CD14-positive monocyte (primary cell): ENCODE data around the gene DTNBP1. TPM values are rescaled to one million over a fixed set of nuclear protein-coding genes. Genes with fewer than 3 reads are reported as not detected.
A peak's percentile ranks its signal among the peaks of the same experiment; 100 is the strongest.

ENCODE experiments used
- DNase-seq, 3 donors: peaks; one replicate each; pipeline ENCODE4 v3.0.0-alpha.2; 2011 to 2022
- H2AFZ ChIP-seq: 2 replicates; pipeline ENCODE4 v1.6.0; 2012; ENCODE audit warnings: mild to moderate bottlenecking, low read depth, low read length, inconsistent platforms; ENCODE audit not compliant: insufficient read depth, poor library complexity, severe bottlenecking
- H3K27ac ChIP-seq, 2 donors: 1 replicate in 1 of 2; 2 replicates in 1 of 2; pipeline ENCODE4 v1.5.1; 2012 to 2013; ENCODE audit warnings: low read length in 2 of 2, control low read depth in 1 of 2, inconsistent platforms in 1 of 2, low read depth in 1 of 2, mild to moderate bottlenecking in 1 of 2
- H3K27me3 ChIP-seq, 2 donors: one replicate each; pipeline versions ENCODE4 v1.6.0 to v1.6.1; 2011 to 2013; ENCODE audit warnings: low read length in 2 of 2; ENCODE audit not compliant: control insufficient read depth in 2 of 2, insufficient read depth in 2 of 2
- H3K36me3 ChIP-seq, 2 donors: replicated peaks in 1 of 2; 1 replicate in 1 of 2; 2 replicates in 1 of 2; pipeline versions ENCODE4 v1.5.1 to v1.6.1; 2012 to 2013; ENCODE audit warnings: low read length in 2 of 2, control low read depth in 1 of 2, inconsistent platforms in 1 of 2, mild to moderate bottlenecking in 1 of 2; ENCODE audit not compliant: insufficient read depth in 2 of 2, control insufficient read depth in 1 of 2
- H3K4me1 ChIP-seq, 2 donors: 1 replicate in 1 of 2; 2 replicates in 1 of 2; pipeline versions ENCODE4 v1.5.1 to v1.6.1; 2012 to 2013; ENCODE audit warnings: low read length in 2 of 2, control low read depth in 1 of 2, inconsistent platforms in 1 of 2, mild to moderate bottlenecking in 1 of 2, moderate library complexity in 1 of 2; ENCODE audit not compliant: insufficient read depth in 2 of 2, control insufficient read depth in 1 of 2
- H3K4me2 ChIP-seq: replicated peaks from 2 replicates; pipeline ENCODE3; 2012; ENCODE audit warnings: low read length, moderate library complexity, mild to moderate bottlenecking; ENCODE audit not compliant: poor library complexity, severe bottlenecking; ENCODE audit errors: extremely low read depth
- H3K4me3 ChIP-seq, 3 experiments: fragments of 200-600 bp in 1 of 3; sonication (generic) in 1 of 3; replicated peaks in 1 of 3; 1 replicate in 2 of 3; 2 replicates in 1 of 3; pipeline ENCODE4 v1.5.1; 2011 to 2013; ENCODE audit warnings: low read length in 3 of 3, mild to moderate bottlenecking in 3 of 3, control low read depth in 2 of 3, low read depth in 2 of 3, inconsistent platforms in 1 of 3, moderate library complexity in 1 of 3
- H3K79me2 ChIP-seq: 2 replicates; pipeline ENCODE4 v1.6.0; 2012; ENCODE audit warnings: mild to moderate bottlenecking, control low read depth, inconsistent platforms, low read length, moderate library complexity; ENCODE audit not compliant: insufficient read depth
- H3K9ac ChIP-seq: 2 replicates; pipeline ENCODE4 v1.6.0; 2017; ENCODE audit warnings: low read length, mild to moderate bottlenecking; ENCODE audit not compliant: insufficient read depth, poor library complexity, severe bottlenecking
- H3K9me3 ChIP-seq, 2 donors: replicated peaks in 1 of 2; 1 replicate in 1 of 2; 2 replicates in 1 of 2; pipeline versions ENCODE4 v1.5.1 to v1.6.1; 2012 to 2013; ENCODE audit warnings: low read length in 2 of 2, control low read depth in 1 of 2; ENCODE audit not compliant: control insufficient read depth in 1 of 2, insufficient read depth in 1 of 2
- H4K20me1 ChIP-seq: 2 replicates; pipeline ENCODE4 v1.6.0; 2012; ENCODE audit warnings: mild to moderate bottlenecking, low read length, control low read depth, moderate library complexity; ENCODE audit not compliant: insufficient read depth
- H3K27ac Mint-ChIP-seq, 7 donors: one replicate each; pipeline ENCODE4 v1.8.0; 2020; ENCODE audit warnings: mild to moderate bottlenecking in 7 of 7, mixed read lengths in 7 of 7, moderate library complexity in 6 of 7, inconsistent platforms in 2 of 7
- H3K27me3 Mint-ChIP-seq, 3 donors: one replicate each; pipeline ENCODE4 v1.8.0; 2021 to 2022; ENCODE audit warnings: low read depth in 3 of 3, mild to moderate bottlenecking in 3 of 3, mixed read lengths in 3 of 3, moderate library complexity in 3 of 3, inconsistent platforms in 1 of 3
- H3K36me3 Mint-ChIP-seq, 2 donors: one replicate each; pipeline ENCODE4 v1.8.0; 2020; ENCODE audit warnings: mixed read lengths in 2 of 2, inconsistent platforms in 1 of 2, mild to moderate bottlenecking in 1 of 2
- H3K4me1 Mint-ChIP-seq: one replicate; pipeline ENCODE4 v1.8.0; 2020; ENCODE audit warnings: mild to moderate bottlenecking, mixed read lengths
- H3K4me3 Mint-ChIP-seq, 2 donors: one replicate each; pipeline ENCODE4 v1.8.0; 2020; ENCODE audit warnings: mild to moderate bottlenecking in 2 of 2, mixed read lengths in 2 of 2, moderate library complexity in 1 of 2
- H3K9me3 Mint-ChIP-seq, 7 donors: one replicate each; pipeline ENCODE4 v1.8.0; 2020 to 2022; ENCODE audit warnings: mixed read lengths in 7 of 7, mild to moderate bottlenecking in 6 of 7, moderate library complexity in 6 of 7, inconsistent platforms in 2 of 7
- CTCF ChIP-seq: fragments of 200-600 bp; IDR thresholded peaks from one replicate; pipeline ENCODE4 v1.8.0; 2022; ENCODE audit warnings: antibody characterized with exemption, mild to moderate bottlenecking
- WGBS: methylation state at CpG from one replicate; pipeline ENCODE4 v1.1.5; 2013; ENCODE audit warnings: missing lambda C conversion rate; ENCODE audit not compliant: insufficient coverage; 5-methylcytosine and 5-hydroxymethylcytosine counted together
- intact Hi-C, 2 donors: fragments of 100-400 bp; cut with micrococcal nuclease; formaldehyde crosslinking; loops; one replicate each; pipeline versions ENCODE4 v1.15.0 to v1.15.1; 2023
- polyA plus RNA-seq, 3 donors: library from polyadenylated mRNA; depleted of rRNA in 1 of 3; unstranded in 2 of 3; stranded (reverse) in 1 of 3; fragments of 300-500 nt in 2 of 3; fragments of >200 nt in 1 of 3; fragmentation: Illumina TruSeq in 2 of 3; gene quantifications; 1 replicate in 2 of 3; 2 replicates in 1 of 3; pipeline ENCODE4 v1.2.3, GENCODE V29; 2012 to 2021

The DTNBP1 gene
- polyA plus RNA-seq, 3 donors: 19.7 to 26.9 (median 20.5) TPM

DNA sequence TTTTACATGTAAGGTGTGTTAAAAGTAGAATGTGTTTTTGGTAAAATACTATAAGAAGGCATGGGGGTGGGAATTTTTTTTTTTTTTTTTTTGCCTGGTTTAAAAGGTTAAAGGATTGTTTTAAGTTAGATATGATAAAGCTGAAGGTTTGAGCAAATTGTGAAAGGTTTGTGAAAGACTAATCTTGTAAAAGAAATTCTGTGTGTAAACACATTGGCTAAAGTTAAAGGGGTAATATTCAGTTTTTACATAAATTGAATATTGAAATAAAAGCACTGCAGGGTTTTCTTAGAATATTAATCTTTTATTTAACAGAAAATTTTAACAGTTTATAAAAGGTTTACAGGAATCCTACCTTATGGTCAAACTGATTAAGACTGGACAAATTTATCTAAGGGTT, 105.7 kb downstream of the DTNBP1 start:
- Histone ChIP-seq H3K27ac (no peak overlapping the region), H3K79me2 (peaks cover 17% of the 10 kb centered on the region), H3K9ac (no peak overlapping the region), H3K9me3 (no peaks in the 10 kb centered on the region), H3K4me1 (peaks cover 0 to 17% of the 10 kb centered on the region in 2 donors), H3K4me3 (no peak overlapping the region), H3K27me3 (no peaks in the 10 kb centered on the region), H4K20me1 (peaks cover 49% of the 10 kb centered on the region), H3K4me2 (no peak overlapping the region), H3K36me3 (no peaks in the 10 kb centered on the region), H2AFZ (no peak overlapping the region)
- TF ChIP-seq CTCF: no peak
- Mint-ChIP-seq H3K36me3 (peaks cover 2 to 12% of the 10 kb centered on the region in 2 donors), H3K27ac (no peak overlapping the region), H3K4me3 (no peak overlapping the region), H3K27me3 (peaks cover 0 to 2% (median 0%) of the 10 kb centered on the region in 3 donors), H3K4me1 (peaks cover 15% of the 10 kb centered on the region), H3K9me3 (no peaks in the 10 kb centered on the region)
- intact Hi-C loops: no loop called here
- no peak for DNase-seq

- Mint-ChIP-seq H3K27me3 (peaks cover 0 to 2% (median 0%) of the 10 kb centered on the region in 3 donors), H3K27ac (peak overlapping the region in 1 of 7 donors; percentile 62), H3K4me3 (no peak overlapping the region), H3K9me3 (no peaks in the 10 kb centered on the region), H3K4me1 (peaks cover 17% of the 10 kb centered on the region), H3K36me3 (peaks cover 5 to 13% of the 10 kb centered on the region in 2 donors)
- Histone ChIP-seq H2AFZ (no peak overlapping the region), H3K9me3 (no peaks in the 10 kb centered on the region), H3K27ac (no peak overlapping the region), H3K4me1 (peaks cover 0 to 17% of the 10 kb centered on the region in 2 donors), H3K27me3 (no peaks in the 10 kb centered on the region), H3K79me2 (peaks cover 16% of the 10 kb centered on the region), H3K4me2 (no peak overlapping the region), H3K9ac (no peak overlapping the region), H3K4me3 (no peak overlapping the region), H4K20me1 (peaks cover 48% of the 10 kb centered on the region), H3K36me3 (no peaks in the 10 kb centered on the region)
- WGBS: 83% methylated on average over 1 of the region's 1 CpG
- no peak for DNase-seq
- intact Hi-C loops: no loop called here
- TF ChIP-seq CTCF: no peak
Measured at GRCh38 chr6:15556711-15557110, 106.1 kb downstream of the DTNBP1 start.
